HepG2 (cell line): Measurements from ENCODE around the gene NAP1L1. TPM values are rescaled to one million over a fixed set of nuclear protein-coding genes. Genes with fewer than 3 reads are reported as not detected.

Source experiments
- ATAC-seq: fragments of 200-7000 bp; cut with Tn5 transposase; 3 replicates; pipeline ENCODE4 v1.9.1; 2020; ENCODE audit warnings: mild to moderate bottlenecking, moderate library complexity
- BruUV-seq: library from RNA; stranded (reverse); fragments of 400-500 nt; replicated peaks from 2 replicates; lab custom pipeline; 2021; lab: Mats Ljungman, UMichigan
- CTCF ChIA-PET: fragments of 300-600 bp; formaldehyde crosslinking; extraction: SDS; loops from one replicate; lab custom pipeline; 2021; ENCODE audit warnings: low total read pairs, inconsistent platforms, low intra/inter-chr PET ratio; lab: Yijun Ruan, JAX
- POLR2A ChIA-PET: fragments of 350-600 bp; sonication (Branson Sonifier 250); formaldehyde crosslinking; loops from one replicate; lab custom pipeline; 2020; ENCODE audit warnings: antibody characterized with exemption, inconsistent platforms; lab: Yijun Ruan, JAX
- DNase-seq: peaks from one replicate; pipeline ENCODE4 v3.0.0-alpha.2; 2015; ENCODE audit warnings: low spot score
- FAIRE-seq: peaks from 3 replicates; lab custom pipeline; 2011; peaks lifted over from hg19 to GRCh38; lab: Jason Lieb, UNC
- H2AFZ ChIP-seq: one replicate; pipeline ENCODE4 v1.6.1; 2011; ENCODE audit warnings: low read length, inconsistent platforms
- H3K27ac ChIP-seq: fragments of 300-600 bp; 3 replicates; pipeline ENCODE4 v1.8.0; 2011; ENCODE audit warnings: mixed run types, mild to moderate bottlenecking, mixed read lengths, low read length, inconsistent platforms; ENCODE audit not compliant: insufficient read depth; ENCODE audit errors: extremely low read length
- H3K27me3 ChIP-seq, 2 experiments: fragments of 200-600 bp in 1 of 2; 2 replicates in 1 of 2; 3 replicates in 1 of 2; pipeline versions ENCODE4 v1.6.0 to v1.8.0; 2011; ENCODE audit warnings: low read length in 2 of 2, mild to moderate bottlenecking in 2 of 2, moderate library complexity in 2 of 2, inconsistent platforms in 1 of 2; ENCODE audit not compliant: insufficient read depth in 2 of 2, control insufficient read depth in 1 of 2
- H3K36me3 ChIP-seq, 2 experiments: fragments of 200-600 bp in 1 of 2; replicated peaks in 1 of 2; 2 replicates in 1 of 2; 3 replicates in 1 of 2; pipeline versions ENCODE4 v1.5.1 to v1.8.0; 2011; ENCODE audit warnings: low read length in 2 of 2, inconsistent platforms in 1 of 2; ENCODE audit not compliant: insufficient read depth in 2 of 2, control insufficient read depth in 1 of 2
- H3K4me1 ChIP-seq: 2 replicates; pipeline ENCODE4 v1.5.1; 2012; ENCODE audit warnings: low read length, inconsistent platforms; ENCODE audit not compliant: insufficient read depth
- H3K4me2 ChIP-seq: 2 replicates; pipeline ENCODE4 v1.6.0; 2011; ENCODE audit warnings: low read depth, low read length, inconsistent platforms
- H3K4me3 ChIP-seq, 3 experiments: fragments of 200-600 bp in 1 of 3; sonication (generic), shearing (Covaris generic) in 1 of 3; replicated peaks in 1 of 3; 2 replicates each; pipeline ENCODE4 v1.5.1; 2011 to 2016; ENCODE audit warnings: low read length in 3 of 3, inconsistent platforms in 2 of 3, low read depth in 2 of 3, mild to moderate bottlenecking in 2 of 3, control low read depth in 1 of 3, mixed read lengths in 1 of 3; ENCODE audit not compliant: insufficient read depth in 1 of 3
- H3K79me2 ChIP-seq: one replicate; pipeline ENCODE4 v1.6.1; 2011; ENCODE audit warnings: low read length, inconsistent platforms; ENCODE audit not compliant: insufficient read depth
- H3K9ac ChIP-seq: 2 replicates; pipeline ENCODE4 v1.6.0; 2011; ENCODE audit warnings: mild to moderate bottlenecking, low read depth, low read length, inconsistent platforms; ENCODE audit not compliant: insufficient read depth
- H3K9me3 ChIP-seq: 2 replicates; pipeline ENCODE4 v1.5.1; 2012; ENCODE audit warnings: mild to moderate bottlenecking, low read length
- H4K20me1 ChIP-seq: 2 replicates; pipeline ENCODE4 v1.6.0; 2011; ENCODE audit warnings: inconsistent platforms, mild to moderate bottlenecking, low read length, moderate library complexity; ENCODE audit not compliant: insufficient read depth
- ARID2 ChIP-seq: sonication (generic); formaldehyde crosslinking; IDR thresholded peaks from 2 replicates; pipeline ENCODE4 v1.8.1; 2022; ENCODE audit warnings: mild to moderate bottlenecking, missing genetic modification reagents, borderline replicate concordance
- EEA1 ChIP-seq: sonication (generic); formaldehyde crosslinking; IDR thresholded peaks from 2 replicates; pipeline ENCODE4 v1.5.1; 2020; ENCODE audit warnings: mild to moderate bottlenecking, missing genetic modification reagents, borderline replicate concordance
- GZF1 ChIP-seq: sonication (generic); formaldehyde crosslinking; IDR thresholded peaks from 2 replicates; pipeline ENCODE4 v1.5.1; 2020; ENCODE audit warnings: mild to moderate bottlenecking, missing genetic modification reagents
- HDAC6 ChIP-seq: fragments of 200-600 bp; sonication (generic); IDR thresholded peaks from 2 replicates; pipeline ENCODE4 v1.7.0; 2017; ENCODE audit warnings: mild to moderate bottlenecking, antibody characterized with exemption, low read length, low read depth
- KDM4B ChIP-seq: sonication (generic); formaldehyde crosslinking; IDR thresholded peaks from 2 replicates; pipeline ENCODE4 v1.4.0; 2020; ENCODE audit warnings: missing genetic modification reagents
- NPAS2 ChIP-seq: sonication (generic); formaldehyde crosslinking; IDR thresholded peaks from 2 replicates; pipeline ENCODE4 v1.8.0; 2022; ENCODE audit warnings: mild to moderate bottlenecking, missing genetic modification reagents, borderline replicate concordance
- ZKSCAN8 ChIP-seq: IDR thresholded peaks from 2 replicates; pipeline ENCODE4 v1.6.1; 2016; ENCODE audit warnings: borderline replicate concordance, missing genetic modification reagents, missing compliant biosample characterization
- ZNF451 ChIP-seq: sonication (generic); formaldehyde crosslinking; IDR thresholded peaks from 2 replicates; pipeline ENCODE4 v1.5.0; 2020; ENCODE audit warnings: mild to moderate bottlenecking, missing genetic modification reagents
- ZNF713 ChIP-seq: sonication (generic); formaldehyde crosslinking; IDR thresholded peaks from 2 replicates; pipeline ENCODE4 v1.4.0; 2020; ENCODE audit warnings: mild to moderate bottlenecking, missing genetic modification reagents
- WGBS: methylation state at CpG from one replicate; pipeline ENCODE4 v1.1.6; 2017; ENCODE audit warnings: low lambda C conversion rate; 5-methylcytosine and 5-hydroxymethylcytosine counted together
- in situ Hi-C: cut with HindIII; loops from 2 replicates; pipeline ENCODE4 v1.10.0; 2017; ENCODE audit warnings: low pct_unique_long_range_greater_than_20kb; ENCODE audit not compliant: extremely low pct_ligation_motif_present
- intact Hi-C: fragments of 100-400 bp; cut with micrococcal nuclease; formaldehyde crosslinking; loops from one replicate; pipeline ENCODE4 v1.10.0; 2022; ENCODE audit not compliant: unreplicated experiment
- polyA plus RNA-seq, 8 experiments: library from polyadenylated mRNA; depleted of rRNA in 3 of 8; stranded (reverse) in 7 of 8; unstranded in 1 of 8; fragments of >200 nt; fragmentation: Illumina TruSeq in 4 of 8; extraction: Trizol in 4 of 8; gene quantifications; 2 replicates each; pipeline versions ENCODE4 v1.2.1 to v1.2.3, GENCODE V29; 2011 to 2016; ENCODE audit warnings: low read depth in 4 of 8, missing spikeins in 1 of 8, mixed read lengths in 1 of 8; ENCODE audit not compliant: insufficient read depth in 1 of 8
- total RNA-seq, 5 experiments: library from RNA; depleted of rRNA; stranded (reverse); fragments of >200 nt; fragmentation: Illumina TruSeq; extraction: Trizol; gene quantifications; 2 replicates each; pipeline ENCODE4 v1.2.3, GENCODE V29; 2016; ENCODE audit warnings: low read depth in 1 of 5
- TF ChIP-seq, protein P1 (sequence below): sonication (generic); formaldehyde crosslinking; IDR thresholded peaks from 2 replicates; pipeline ENCODE4 v1.8.0; 2022; ENCODE audit warnings: mild to moderate bottlenecking, missing genetic modification reagents, moderate library complexity

The NAP1L1 gene
- total and polyA plus RNA-seq, 2 of the 13 experiments (the other 11 are each of a cell fraction or from before 2014, with no cell fraction given) = 207 to 309 TPM

DNA sequence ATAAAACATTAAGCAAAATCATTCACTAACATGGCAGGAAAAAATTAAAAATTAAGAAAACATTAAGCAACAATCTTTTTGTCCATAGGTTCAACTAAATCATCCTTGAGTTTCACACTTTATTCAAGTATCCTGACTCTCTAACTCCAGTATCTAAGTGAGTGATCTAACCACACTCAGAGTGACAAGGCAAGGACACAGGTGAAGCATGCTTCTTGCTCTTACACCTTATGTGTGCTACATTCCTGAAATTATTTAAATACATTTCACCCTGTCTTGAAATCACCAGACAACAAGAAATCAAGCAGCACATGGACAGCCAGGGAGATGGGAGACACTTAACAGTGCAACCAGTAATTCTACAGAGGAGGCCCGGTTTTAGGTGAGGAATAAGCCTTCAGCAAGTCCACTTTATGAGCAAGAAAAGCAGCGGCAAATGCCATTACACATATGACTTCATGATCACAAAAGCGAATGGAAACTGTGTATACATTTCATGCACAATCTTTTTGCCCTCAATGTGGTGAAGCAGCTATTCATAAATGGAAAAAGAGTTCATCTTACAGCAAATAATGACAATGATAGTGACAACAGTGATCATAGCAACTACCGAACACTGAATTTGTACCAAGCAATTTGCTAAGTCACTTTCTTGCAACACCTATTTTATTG, 90.3 kb downstream of the NAP1L1 start:
- H3K27me3 ChIP-seq = no peaks in the 10 kb centered on the region
- no peak for DNase-seq
- H3K9me3 ChIP-seq = no peaks in the 10 kb centered on the region
- WGBS = 86% methylated on average over 4 of the region's 4 CpGs
- ChIA-PET CTCF (no interaction called here), POLR2A (no interaction called here)
- intact Hi-C loops (loop anchor here (5.0 kb wide), 1 partner anchor 227 kb away; no protein-coding TSS in a partner anchor), in situ Hi-C loops (no loop called here)
- TF ChIP-seq ZNF451 (CRISPR knock-in tag) (no peak), ZNF713 (CRISPR knock-in tag) (no peak), EEA1 (CRISPR knock-in tag) (no peak), GZF1 (CRISPR knock-in tag) (no peak), KDM4B (CRISPR knock-in tag) (no peak), ZKSCAN8 (no peak), ARID2 (CRISPR knock-in tag) (no peak), HDAC6 (no peak), NPAS2 (no peak)
- TF ChIP-seq, protein P1, sequence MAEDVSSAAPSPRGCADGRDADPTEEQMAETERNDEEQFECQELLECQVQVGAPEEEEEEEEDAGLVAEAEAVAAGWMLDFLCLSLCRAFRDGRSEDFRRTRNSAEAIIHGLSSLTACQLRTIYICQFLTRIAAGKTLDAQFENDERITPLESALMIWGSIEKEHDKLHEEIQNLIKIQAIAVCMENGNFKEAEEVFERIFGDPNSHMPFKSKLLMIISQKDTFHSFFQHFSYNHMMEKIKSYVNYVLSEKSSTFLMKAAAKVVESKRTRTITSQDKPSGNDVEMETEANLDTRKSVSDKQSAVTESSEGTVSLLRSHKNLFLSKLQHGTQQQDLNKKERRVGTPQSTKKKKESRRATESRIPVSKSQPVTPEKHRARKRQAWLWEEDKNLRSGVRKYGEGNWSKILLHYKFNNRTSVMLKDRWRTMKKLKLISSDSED = no peak
- H4K20me1 ChIP-seq = no peaks in the 10 kb centered on the region
- H3K36me3 ChIP-seq = no peaks in the 10 kb centered on the region
- ATAC-seq = no peak
- no TSS peak for BruUV-seq
- no peak for FAIRE-seq
- no peaks in the 10 kb centered on the region for H3K79me2 ChIP-seq
- peaks cover 45% of the 10 kb centered on the region for H3K4me1 ChIP-seq
- no peak overlapping the region for H3K27ac ChIP-seq
- H3K4me3 ChIP-seq = no peak overlapping the region
- H2AFZ ChIP-seq = no peak overlapping the region
- H3K9ac ChIP-seq = no peak overlapping the region
- H3K4me2 ChIP-seq = no peak overlapping the region
